Hepatocyte (in vitro differentiated cells): ENCODE data around the gene SHISAL2A. TPM values are rescaled to one million over a fixed set of nuclear protein-coding genes. Genes with fewer than 3 reads are reported as not detected.

Experiments
- DNase-seq: peaks from one replicate; pipeline ENCODE4 v3.0.0-alpha.2; 2016; ENCODE audit warnings: low spot score
- H2AFZ ChIP-seq: fragments of 200-600 bp; sonication (generic); 2 replicates; pipeline ENCODE4 v1.6.0; 2016; ENCODE audit warnings: antibody characterized with exemption, mild to moderate bottlenecking
- H3K27ac ChIP-seq: fragments of 200-600 bp; sonication (generic); 2 replicates; pipeline ENCODE4 v1.5.1; 2016; ENCODE audit warnings: mild to moderate bottlenecking
- H3K27me3 ChIP-seq: fragments of 200-600 bp; sonication (generic); 2 replicates; pipeline ENCODE4 v1.6.1; 2016
- H3K36me3 ChIP-seq: fragments of 200-600 bp; sonication (generic); replicated peaks from 2 replicates; pipeline ENCODE4 v1.5.1; 2016; ENCODE audit warnings: low read depth; ENCODE audit not compliant: insufficient read depth
- H3K4me1 ChIP-seq: fragments of 200-600 bp; sonication (generic); 2 replicates; pipeline ENCODE4 v1.5.1; 2016; ENCODE audit warnings: mild to moderate bottlenecking, moderate library complexity; ENCODE audit not compliant: insufficient read depth
- H3K4me2 ChIP-seq: fragments of 200-600 bp; sonication (generic); 2 replicates; pipeline ENCODE4 v1.6.0; 2016
- H3K4me3 ChIP-seq: fragments of 200-600 bp; sonication (generic); 2 replicates; pipeline ENCODE4 v1.5.1; 2016; ENCODE audit warnings: mild to moderate bottlenecking
- H3K79me2 ChIP-seq: fragments of 200-600 bp; sonication (generic); 2 replicates; pipeline ENCODE4 v1.6.0; 2017; ENCODE audit warnings: mild to moderate bottlenecking
- H3K9me2 ChIP-seq: fragments of 200-600 bp; sonication (generic); replicated peaks from 2 replicates; pipeline ENCODE4 v1.6.0; 2017; ENCODE audit warnings: mild to moderate bottlenecking; ENCODE audit not compliant: insufficient read depth
- H3K9me3 ChIP-seq: fragments of 200-600 bp; sonication (generic); 2 replicates; pipeline ENCODE4 v1.5.1; 2016; ENCODE audit warnings: low read depth, mild to moderate bottlenecking
- H4K20me1 ChIP-seq: fragments of 200-600 bp; sonication (generic); 2 replicates; pipeline ENCODE4 v1.6.0; 2016; ENCODE audit warnings: mild to moderate bottlenecking; ENCODE audit not compliant: insufficient read depth, poor library complexity, severe bottlenecking
- CTCF ChIP-seq: fragments of 200-600 bp; sonication (generic); IDR thresholded peaks from 2 replicates; pipeline ENCODE4 v1.5.1; 2016; ENCODE audit warnings: antibody characterized with exemption, mild to moderate bottlenecking; ENCODE audit not compliant: poor library complexity
- EZH2 ChIP-seq: fragments of 200-600 bp; sonication (generic); IDR thresholded peaks from 2 replicates; pipeline ENCODE4 v1.6.1; 2016; ENCODE audit warnings: antibody characterized with exemption, mild to moderate bottlenecking, borderline replicate concordance
- EZH2phosphoT487 ChIP-seq: fragments of 200-600 bp; sonication (generic); IDR thresholded peaks from one replicate; pipeline ENCODE4 v1.6.1; 2018; ENCODE audit warnings: antibody characterized with exemption, mild to moderate bottlenecking, low read depth, moderate library complexity; ENCODE audit not compliant: unreplicated experiment, severe bottlenecking
- WGBS: methylation state at CpG from one replicate; pipeline ENCODE4 v1.1.6; 2016; ENCODE audit warnings: low lambda C conversion rate; ENCODE audit errors: missing lambda C conversion rate; 5-methylcytosine and 5-hydroxymethylcytosine counted together
- polyA plus RNA-seq: library from polyadenylated mRNA; unstranded; fragments of >200 nt; fragmentation: Nextera tagmentation; extraction: Ambion mirVana; gene quantifications from 2 replicates; pipeline ENCODE4 v1.2.1, GENCODE V29; 2016
- total RNA-seq: library from RNA; depleted of rRNA; stranded (reverse); fragments of >200 nt; gene quantifications from 2 replicates; pipeline ENCODE4 v1.2.3, GENCODE V29; 2014

Gene SHISAL2A
- total and polyA plus RNA-seq, 2 experiments from 2014 or later = 0.47 to 0.89 TPM

DNA sequence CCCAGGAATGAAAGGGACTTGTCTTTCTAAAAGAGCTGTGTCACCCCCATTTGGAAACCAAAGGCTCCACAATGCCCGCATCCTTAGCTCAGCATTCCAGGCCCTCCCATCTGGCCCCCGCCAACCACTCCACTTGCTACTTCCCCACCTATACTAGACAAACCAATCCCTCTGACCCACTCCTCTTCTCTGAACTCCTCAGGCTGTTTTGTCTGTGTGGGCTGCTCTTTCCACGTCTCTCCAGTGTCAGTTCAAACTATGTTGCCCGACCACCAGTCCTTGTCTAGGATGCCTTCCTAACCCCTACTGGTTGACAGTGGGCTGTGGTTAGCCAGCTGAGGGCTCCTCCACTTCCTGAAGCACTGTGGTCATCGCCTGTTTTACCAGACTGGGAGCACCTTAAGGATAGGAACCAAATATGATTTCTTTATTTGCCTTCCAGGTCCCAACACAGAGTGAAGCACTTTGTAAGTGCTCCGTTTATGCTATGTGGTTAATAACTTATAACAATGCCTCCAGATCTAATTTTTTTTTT is 73.2 kb downstream of the SHISAL2A start:
- 73% methylated on average over 6 of the region's 6 CpGs for WGBS
- no peaks in the 10 kb centered on the region for H4K20me1 ChIP-seq

More for the DNA sequence above, 73.2 kb downstream of the SHISAL2A start:
- H2AFZ ChIP-seq = no peak overlapping the region
- H3K4me1 ChIP-seq = peaks cover 7% of the 10 kb centered on the region
- no peaks in the 10 kb centered on the region for H3K9me3 ChIP-seq
- TF ChIP-seq EZH2 = no peak
- no peak for TF ChIP-seq CTCF
- no peak for TF ChIP-seq EZH2phosphoT487
- no peak overlapping the region for H3K27ac ChIP-seq
- DNase-seq = no peak
- no peaks in the 10 kb centered on the region for H3K36me3 ChIP-seq
- no peaks in the 10 kb centered on the region for H3K9me2 ChIP-seq
- no peak overlapping the region for H3K4me3 ChIP-seq
- H3K79me2 ChIP-seq = no peaks in the 10 kb centered on the region
- no peaks in the 10 kb centered on the region for H3K27me3 ChIP-seq
- no peak overlapping the region for H3K4me2 ChIP-seq

Other genes with a start within 250 kb of the SHISAL2A start
- gene ORC1, start 228.7 kb upstream of the SHISAL2A start, total RNA-seq = 2.6 and 3.1 TPM in 2 replicates
- 1.3 and 1.8 TPM in 2 replicates for gene ORC1, start 228.7 kb upstream of the SHISAL2A start, polyA plus RNA-seq
- gene PRPF38A, start 228.6 kb upstream of the SHISAL2A start, total RNA-seq = 12.8 and 13.8 TPM in 2 replicates
- 23.8 and 35.9 TPM in 2 replicates for gene PRPF38A, start 228.6 kb upstream of the SHISAL2A start, polyA plus RNA-seq
- 46.4 and 58.0 TPM in 2 replicates for gene TUT4, start 80.1 kb upstream of the SHISAL2A start, total RNA-seq
- gene TUT4, start 80.1 kb upstream of the SHISAL2A start, polyA plus RNA-seq = 37.9 and 44.6 TPM in 2 replicates
- gene GPX7, start 30.8 kb upstream of the SHISAL2A start, total RNA-seq = 76.3 and 78.9 TPM in 2 replicates
- gene GPX7, start 30.8 kb upstream of the SHISAL2A start, polyA plus RNA-seq = 56.4 and 58.0 TPM in 2 replicates
- 14.8 and 19.0 TPM in 2 replicates for gene COA7, start 65.2 kb downstream of the SHISAL2A start, total RNA-seq
- gene COA7, start 65.2 kb downstream of the SHISAL2A start, polyA plus RNA-seq = 8.9 and 9.0 TPM in 2 replicates
- 34.4 and 36.2 TPM in 2 replicates for gene ZYG11B, start 93.3 kb downstream of the SHISAL2A start, total RNA-seq
- gene ZYG11B, start 93.3 kb downstream of the SHISAL2A start, polyA plus RNA-seq = 5.4 and 8.0 TPM in 2 replicates
- 1.1 and 1.8 TPM in 2 replicates for gene ZYG11A, start 209.6 kb downstream of the SHISAL2A start, total RNA-seq
- gene ZYG11A, start 209.6 kb downstream of the SHISAL2A start, polyA plus RNA-seq = 0.40 TPM in 2 replicates